Colon (tissue), 2 donors: ENCODE results near the gene HTRA2.
"Not testable (repeated sequence)": the region's sequence is repeated elsewhere in the genome, so short reads cannot be mapped to it uniquely, and the experiment has no call there.

Experiments
- FAIRE-seq: peaks from 2 replicates; lab custom pipeline; 2012; peaks lifted over from hg19 to GRCh38; lab: Jason Lieb, UNC
- donor health status: control.
- donor health status: control.

HTRA2 gene

DNA sequence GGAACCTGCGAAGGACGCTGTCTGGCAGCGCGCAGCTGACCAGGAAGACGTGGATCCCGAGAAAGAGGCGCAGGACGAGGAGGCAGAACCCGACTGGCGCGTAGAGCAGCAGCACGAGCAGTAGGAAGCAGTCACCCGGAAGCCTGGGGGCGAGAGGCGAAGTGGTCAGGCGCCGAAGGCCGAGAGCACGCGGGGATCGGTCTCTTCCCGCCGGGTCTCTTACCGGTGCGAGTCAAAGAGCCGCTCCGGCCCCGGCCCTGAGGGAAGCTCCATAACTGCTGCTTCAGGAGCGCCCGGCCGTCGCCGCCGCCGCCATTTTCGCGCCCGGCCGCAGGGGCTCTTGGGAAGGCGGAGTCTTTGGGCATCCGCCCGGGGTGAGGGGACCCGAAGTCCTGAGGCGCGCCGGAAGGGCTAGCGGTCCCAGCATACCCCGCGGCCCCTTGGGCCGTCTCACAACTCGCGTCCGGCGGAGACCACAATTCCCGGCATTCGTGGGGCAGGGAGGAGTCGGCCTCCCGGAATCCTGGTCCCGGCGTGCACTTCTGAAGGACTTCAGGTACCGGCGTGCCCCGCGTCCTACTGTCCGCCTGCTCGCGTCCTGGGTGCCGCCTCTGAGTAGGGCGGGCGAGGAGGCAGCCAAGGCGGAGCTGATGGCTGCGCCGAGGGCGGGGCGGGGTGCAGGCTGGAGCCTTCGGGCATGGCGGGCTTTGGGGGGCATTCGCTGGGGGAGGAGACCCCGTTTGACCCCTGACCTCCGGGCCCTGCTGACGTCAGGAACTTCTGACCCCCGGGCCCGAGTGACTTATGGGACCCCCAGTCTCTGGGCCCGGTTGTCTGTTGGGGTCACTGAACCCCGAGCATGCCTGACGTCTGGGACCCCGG is at the start of gene HTRA2, which contains the start of gene AUP1:
Gene HTRA2 (plus strand): TSS at position 577 of the 882 bp plus-strand sequence. CDS start 74 bp downstream, at position 651.
Gene AUP1 (minus strand): TSS at position 350 of the 882 bp plus-strand sequence. CDS start 77 bp downstream, at position 273.
- no peak for FAIRE-seq

DNA sequence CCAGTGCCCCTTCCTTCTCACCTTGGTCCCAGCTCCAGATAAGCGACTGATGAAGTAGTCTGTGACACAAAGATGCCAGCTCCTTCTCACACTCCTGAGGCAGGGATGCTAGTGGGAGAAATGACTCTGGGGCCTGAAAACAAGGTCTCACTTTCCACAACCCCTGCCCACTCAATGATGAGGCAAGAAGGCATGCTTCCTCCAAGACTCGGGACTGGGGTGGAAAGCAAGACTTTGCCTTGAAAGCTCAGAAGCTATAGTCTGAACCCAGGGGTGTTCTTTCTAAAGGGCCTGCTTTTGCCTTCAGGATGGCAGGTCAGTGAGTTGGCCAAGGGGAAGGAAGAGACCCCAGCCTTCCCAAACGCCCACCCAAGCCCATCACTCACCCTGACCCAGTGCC is 48.3 kb upstream of the HTRA2 start:
- no peak for FAIRE-seq

DNA sequence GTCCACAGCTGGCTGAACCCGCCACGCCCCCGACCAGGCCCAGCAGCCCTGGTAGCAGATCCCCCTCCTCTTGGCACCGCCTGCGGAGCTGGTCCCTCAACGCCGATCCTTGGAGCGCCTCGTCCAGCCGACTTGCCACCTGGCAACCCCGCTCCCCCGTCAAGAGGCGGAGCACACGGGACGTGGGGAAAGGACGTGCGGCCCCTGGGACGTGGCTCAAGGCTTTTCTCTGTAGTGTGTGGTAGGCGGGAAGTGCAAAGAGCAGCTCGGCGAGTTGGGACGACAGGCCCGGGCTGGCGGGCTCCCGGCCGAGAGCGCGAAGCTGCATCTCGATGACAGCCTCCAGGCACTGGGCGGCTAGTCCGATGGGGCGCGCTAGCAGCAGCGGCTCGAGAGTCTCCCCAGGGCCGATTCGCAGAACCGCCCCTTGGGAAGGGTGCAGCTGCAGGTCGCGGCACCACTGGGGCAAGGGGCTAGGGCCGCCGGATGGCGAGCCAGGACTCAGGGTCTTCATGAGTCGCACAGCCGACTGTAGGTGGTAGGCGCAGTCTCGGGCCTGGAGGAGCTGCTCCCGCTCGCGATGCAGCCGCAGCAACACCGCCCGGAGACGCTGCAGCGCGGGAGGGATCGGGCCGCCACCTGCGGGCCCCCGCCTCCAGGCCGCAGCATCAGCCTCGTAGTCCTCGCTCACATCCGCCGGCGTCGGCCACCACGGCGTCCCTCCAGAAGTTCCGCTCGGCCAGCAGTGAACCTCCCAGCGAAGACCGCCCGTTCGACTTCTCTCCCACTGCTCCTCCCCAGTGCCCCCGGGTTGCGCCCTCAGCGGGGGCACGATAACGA is 47.6 kb upstream of the HTRA2 start:
- FAIRE-seq: no peak

DNA sequence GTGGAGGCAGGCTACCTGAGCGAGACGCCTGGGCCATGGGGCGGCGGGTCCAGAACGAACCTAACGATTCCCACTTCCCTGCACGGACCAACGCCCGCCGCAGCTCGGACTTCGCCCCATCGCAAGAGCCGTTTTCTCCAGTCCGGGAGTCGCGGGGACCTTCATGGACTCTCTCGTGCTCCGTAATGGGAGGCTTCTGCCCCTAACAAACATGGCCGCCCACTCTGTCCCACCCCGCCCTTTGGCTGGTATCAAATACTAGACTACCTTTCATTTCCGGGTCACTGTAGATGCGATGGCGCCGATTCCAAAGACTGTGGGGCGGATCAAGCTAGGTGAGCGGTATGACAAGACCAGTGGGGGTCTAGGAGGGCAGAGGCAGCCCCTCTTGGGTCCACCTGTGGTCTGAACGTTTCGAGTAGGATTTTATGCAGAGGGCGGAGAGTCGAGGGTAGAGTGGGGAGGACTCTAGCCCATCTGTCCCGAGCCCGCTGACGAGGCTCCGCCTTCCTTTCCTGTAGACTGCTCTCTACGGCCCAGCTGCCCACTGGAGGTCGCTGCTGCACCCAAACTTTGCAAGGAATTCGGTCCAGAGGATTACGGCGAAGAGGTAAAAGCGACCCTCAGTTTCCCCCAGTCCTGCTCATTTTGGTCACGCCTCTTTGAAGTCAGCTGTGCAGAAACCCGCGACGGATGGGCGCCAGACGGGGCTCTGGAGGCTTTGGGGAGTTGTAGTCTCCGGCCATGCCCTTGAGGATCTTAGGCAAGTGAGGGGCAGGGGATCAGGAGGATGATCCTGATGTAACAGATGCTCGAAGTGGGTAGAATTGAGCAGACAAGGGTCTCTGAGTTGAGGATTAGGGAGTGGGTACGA is 46.7 kb upstream of the HTRA2 start, which contains the start of the genes CCDC142 and TTC31:
Gene CCDC142 (minus strand): TSS at position 198 of the 874 bp plus-strand sequence. CDS start 161 bp downstream, at position 37.
Gene TTC31 (plus strand): TSS at position 281 of the 874 bp plus-strand sequence. CDS start 15 bp downstream, at position 296.
- FAIRE-seq: no peak

DNA sequence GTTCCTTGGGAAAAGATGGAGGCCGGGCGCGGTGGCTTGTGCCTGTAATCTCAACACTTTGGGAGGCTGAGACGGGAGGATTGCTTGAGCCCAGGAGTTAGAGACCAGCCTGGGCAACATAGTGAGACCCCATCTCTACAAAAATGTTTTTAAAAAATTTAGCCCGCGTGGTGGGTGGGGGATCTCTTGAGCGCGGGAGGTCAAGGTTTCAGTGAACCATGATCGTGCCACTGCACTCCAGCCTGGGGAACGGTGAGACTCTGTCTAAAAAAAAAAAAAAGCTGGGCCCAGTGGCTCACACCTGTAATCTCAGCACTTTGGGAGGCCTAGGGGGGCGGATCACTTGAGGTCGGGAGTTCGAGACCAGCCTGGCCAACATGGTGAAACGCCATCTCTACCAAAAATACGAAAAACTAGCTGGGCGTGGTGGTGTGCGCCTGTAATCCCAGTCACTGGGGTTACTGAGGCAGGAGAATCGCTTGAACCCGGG is 46.0 kb upstream of the HTRA2 start:
- not testable (repeated sequence) for FAIRE-seq

DNA sequence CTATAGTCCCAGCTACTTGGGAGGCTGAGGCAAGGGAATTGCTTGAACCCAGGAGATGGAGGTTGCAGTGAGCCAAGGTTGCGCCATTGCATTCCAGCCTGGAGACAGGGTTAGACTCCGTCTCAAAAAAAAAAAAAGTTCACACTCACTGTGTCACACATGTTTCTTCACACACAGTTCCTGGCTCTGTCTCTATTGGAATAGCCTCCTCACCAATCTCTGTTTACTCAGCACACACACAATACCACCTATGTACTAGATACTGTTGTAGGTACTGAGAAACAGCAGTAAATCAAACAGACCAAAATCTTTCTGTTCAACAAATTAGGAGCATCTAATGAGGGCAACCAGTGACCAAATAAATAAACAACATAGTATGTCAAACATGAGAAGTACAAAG is 43.6 kb upstream of the HTRA2 start:
- FAIRE-seq: no peak

DNA sequence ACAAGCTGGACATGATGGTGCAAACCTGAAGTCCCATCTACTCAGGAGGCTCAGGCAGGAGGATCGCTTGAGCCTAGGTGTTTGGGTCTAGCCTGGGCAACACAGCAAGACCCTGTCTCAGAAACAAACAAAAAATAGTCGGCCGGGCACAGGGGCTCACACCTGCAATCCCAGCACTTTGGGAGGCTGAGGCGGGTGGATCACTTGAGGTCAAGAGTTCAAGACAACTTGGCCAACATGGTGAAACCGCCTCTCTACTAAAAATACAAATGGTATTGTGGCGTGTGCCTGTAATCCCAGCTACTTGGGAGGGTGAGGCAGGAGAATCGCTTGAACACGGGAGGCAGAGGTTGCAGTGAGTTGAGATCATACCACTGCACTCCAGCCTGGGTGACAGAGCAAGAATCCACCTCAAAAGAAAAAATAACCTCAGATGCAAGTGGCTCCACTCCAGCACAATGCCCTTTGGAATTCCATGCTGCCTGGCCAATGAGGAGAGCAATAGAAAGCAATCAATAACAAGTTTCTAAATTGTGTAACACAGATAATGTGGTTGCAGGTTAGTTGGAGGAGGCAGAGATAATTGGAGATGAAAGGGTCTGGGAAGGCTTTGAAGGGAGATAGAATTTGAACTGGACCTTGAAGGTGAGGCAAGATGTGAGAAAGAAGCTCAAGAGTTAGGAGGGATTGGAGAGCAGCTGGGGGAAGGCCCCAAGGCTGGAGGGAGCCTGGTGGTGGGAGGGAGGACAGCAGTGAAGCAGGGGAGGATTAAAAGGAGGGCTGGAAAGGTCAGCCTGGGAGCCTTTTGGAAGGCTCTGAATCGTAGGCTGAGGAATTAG is 40.9 kb upstream of the HTRA2 start:
- no peak for FAIRE-seq

DNA sequence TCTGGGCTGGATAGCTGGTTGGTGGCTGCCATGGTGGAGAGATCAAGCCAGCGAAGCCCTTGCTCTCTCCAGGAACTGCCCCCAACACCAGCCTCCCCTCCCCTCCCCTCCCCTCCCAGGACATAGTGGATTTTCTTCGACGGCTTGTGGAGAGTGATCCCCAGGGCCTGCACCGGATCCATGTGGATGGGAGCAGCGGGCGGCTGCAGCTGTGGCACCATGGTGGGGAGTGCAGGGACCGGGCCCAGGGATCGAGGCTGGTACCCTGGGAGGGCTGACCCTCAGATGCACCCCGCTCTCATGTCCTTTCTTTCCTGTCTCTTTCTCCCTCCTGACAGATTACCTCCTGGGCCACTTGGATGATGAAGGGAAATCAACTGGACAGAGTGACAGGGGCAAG is 39.8 kb upstream of the HTRA2 start:
- no peak for FAIRE-seq

DNA sequence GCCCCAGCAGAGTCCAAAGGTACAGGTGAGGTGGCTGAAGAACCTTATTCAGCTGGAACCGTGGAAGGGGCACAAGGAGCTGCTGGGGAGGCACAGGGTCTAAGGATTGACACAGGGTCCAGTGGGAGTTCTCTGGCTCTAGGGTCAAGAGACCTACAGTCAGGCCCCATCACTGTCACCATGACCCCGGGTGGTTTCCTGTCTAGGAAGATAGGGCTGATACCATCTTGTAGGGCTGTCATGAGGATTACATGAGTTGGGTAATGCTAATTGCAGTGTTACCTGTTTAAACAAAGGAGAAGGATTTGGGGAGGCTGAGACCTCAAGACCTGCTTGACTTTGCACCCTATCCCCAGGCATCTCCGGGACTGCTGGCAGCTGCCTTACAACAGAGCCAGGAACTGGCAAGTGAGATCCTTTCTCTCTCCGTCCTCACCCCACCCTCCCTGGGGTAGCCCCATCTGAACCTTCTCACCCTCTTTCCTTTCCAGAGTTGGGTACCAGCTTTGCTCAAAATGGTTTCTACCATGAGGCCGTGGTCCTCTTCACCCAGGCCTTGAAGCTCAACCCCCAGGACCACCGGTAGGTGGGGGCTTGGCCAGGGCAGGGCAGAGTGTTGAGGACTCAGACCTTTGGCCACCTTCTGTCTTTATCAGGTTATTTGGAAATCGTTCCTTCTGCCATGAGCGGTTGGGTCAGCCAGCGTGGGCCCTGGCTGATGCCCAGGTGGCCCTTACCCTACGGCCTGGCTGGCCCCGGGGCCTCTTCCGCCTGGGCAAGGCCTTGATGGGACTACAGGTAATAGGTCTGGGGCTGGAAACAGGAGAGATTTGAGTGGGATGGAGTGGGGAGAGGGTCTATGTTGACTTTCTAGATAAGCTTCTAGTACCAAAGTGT is 37.8 kb upstream of the HTRA2 start:
- FAIRE-seq: no peak

DNA sequence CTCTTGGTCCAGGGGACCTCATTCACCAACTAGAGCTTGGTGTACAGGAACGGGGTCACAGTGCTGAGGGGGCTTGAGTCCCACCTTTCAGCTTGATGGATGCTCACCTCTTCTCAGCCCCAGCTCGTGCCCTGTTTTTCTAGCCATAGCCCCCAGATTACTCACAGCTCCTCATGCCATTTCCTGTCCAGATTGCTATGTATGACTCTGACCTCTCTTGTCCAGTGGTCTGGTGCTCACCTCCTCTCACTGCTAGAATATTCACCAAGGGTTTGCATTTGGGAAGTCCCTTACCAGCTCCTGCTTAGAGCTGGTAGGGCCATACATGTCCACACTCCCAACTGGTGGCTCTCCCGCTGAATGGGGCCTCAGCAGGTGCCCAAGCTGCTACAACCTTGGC is 36.2 kb upstream of the HTRA2 start:
- no peak for FAIRE-seq

DNA sequence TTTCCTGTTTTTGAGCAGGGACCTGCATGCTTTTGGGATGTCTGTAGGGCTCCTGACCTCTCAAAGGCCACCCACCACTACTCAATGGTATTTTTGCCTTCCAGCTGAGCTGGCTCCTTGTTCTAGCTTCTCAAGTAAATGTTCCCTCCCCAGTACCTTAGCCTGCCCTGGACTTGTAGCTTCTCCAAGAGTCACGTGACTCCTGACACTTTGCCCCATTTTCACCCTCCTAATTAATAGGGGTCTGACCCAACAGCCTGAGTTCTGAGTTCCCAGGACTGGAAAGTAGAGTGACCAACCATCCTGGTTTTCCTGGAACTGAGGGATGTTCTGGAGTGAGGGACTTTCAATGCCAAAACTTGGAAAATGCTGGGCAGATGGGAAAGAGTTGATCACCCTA is 34.3 kb upstream of the HTRA2 start:
- no peak for FAIRE-seq

DNA sequence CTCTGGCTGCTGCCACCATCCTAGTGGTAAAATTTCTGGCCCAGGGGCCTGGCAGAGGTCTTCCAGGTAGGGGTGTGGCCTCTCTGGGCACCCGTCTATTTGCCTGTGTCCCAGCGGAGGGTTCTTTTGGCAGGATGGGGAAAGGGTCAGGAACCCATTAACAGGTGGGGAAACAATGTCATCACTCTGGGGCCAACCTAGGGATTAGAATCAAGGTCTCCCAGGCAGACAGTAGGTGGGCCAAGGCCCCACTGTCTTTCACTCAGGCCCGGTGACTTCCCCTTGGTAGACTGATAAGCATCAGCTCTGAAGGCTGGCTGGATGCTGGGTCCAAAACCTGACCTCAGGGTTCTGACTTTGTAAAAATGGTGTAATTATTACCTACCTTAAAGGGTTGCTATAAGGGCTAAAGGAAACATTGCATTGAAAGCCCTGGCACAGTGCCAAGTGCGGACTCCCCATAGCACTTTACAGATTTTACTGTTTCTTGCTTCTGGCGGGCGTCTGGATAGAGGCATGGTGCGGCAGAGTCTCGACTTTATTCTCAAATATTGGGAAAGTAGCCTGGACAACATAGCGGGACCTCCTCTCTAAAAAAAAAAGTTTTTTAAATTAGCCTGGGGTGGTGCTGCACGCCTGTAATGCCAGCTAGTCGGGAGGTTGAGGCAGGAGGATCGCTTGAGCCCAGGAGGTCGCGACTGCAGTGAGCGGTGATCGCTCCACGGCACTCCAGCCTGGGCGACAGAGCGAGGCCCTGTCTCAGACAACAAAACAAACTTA is 32.5 kb upstream of the HTRA2 start:
- FAIRE-seq: no peak

DNA sequence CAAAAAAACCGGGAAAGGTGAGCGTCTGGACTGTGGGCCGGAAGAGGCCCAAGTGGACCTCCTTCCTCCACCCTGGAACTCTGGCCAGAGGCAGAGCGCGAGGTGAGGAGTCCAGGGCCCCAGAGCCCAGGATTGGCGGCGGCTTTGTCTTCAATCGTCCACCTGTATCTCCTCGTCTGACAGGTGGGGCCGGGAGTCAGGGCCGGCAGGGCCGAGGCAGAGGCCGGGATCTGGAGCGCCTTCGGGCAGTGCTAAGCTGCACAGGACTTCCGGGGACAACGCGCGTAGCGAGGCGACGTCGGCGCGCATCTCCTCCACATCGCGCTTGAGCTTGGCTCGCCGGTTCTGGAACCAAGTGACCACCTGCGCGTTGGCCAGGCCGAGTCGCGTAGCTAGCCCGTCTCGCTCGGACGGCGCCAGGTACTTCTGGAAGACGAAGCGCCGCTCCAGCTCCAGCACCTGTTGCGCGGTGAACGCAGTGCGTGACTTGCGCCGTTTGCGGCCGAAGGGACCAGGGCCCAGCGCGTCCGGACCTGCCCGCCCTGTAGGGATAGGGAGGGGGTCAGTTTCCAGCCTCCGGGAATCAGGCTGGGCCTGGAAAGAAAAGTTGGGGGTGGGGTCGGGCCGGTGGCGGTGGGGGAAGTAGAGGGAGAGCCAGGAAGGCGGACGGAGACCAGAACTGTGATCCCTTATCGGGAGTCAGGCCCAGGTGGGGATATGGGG is 31.8 kb upstream of the HTRA2 start:
- no peak for FAIRE-seq

DNA sequence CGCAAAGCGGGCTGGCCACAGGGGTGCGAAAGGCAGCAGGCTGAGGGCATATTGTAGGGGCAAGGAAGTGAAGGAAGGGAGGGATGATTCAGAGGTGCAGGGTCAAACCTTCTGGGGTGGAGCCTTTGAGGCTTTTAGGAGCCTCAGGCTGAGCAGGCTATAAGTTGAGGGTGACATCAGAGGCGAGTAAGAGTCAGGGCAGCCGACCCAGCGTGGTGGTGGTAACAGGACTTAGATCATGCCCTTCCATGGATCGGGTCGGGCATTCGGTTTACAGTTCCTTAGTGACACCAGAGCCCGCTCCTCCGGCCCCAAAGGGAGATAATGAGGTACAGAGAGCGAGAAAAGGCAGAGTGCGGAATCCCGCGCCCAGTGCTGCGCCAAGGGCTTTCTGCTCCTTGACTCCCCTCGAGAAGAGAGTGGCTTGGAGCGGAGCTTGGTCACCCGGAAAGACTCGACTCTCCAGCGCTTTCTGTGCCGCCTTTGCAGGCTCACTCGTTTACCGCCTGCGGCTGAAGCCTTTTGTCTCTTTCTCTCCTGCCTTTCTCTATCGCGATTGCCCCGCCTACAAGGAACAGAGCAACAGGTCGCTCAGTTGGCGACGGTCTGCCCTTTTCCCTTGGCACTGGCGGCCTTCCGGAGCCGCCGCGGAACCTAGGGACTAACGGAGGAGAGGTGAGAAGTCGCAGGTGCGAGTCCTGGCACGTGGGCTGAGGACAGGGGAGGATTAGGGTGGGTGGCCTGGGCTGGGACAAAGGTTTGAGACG is 31.1 kb upstream of the HTRA2 start:
- FAIRE-seq: no peak

DNA sequence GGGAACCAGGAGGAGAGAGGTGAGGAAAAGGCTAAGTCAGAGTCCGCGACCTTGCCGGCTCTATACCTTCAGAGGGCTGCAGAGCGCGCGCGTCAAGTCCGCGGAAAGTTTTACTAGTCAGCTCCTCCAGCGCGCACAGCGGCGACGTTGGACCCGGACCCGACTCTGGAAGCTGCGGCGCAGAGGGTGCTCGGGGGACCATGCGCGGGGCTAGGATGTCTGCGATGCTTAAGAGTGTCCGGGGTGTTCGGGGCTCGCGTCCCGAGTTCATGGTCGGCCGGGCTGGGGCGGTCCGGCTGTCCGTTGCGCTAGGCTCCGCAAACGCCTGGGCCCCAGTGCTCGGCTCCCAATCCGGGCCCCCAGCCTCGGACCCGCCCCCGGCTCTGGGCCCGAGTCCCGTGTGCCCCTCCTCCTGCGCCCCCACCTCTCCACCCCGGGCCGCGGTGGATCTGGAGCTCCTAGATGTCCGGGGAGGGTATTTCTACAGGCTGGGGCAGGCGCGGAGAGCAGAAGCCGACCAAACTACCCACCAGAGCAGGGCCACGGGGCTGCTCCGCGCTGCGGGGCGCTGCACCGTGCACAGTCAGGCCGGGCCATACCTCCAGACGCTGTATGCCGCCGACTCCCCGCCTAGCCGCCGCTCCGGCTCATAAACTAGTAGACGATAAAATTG is 30.3 kb upstream of the HTRA2 start, which contains the start of gene LBX2:
Gene LBX2 (minus strand): TSS at position 337 of the 673 bp plus-strand sequence. CDS start 66 bp downstream, at position 271.
- no peak for FAIRE-seq

DNA sequence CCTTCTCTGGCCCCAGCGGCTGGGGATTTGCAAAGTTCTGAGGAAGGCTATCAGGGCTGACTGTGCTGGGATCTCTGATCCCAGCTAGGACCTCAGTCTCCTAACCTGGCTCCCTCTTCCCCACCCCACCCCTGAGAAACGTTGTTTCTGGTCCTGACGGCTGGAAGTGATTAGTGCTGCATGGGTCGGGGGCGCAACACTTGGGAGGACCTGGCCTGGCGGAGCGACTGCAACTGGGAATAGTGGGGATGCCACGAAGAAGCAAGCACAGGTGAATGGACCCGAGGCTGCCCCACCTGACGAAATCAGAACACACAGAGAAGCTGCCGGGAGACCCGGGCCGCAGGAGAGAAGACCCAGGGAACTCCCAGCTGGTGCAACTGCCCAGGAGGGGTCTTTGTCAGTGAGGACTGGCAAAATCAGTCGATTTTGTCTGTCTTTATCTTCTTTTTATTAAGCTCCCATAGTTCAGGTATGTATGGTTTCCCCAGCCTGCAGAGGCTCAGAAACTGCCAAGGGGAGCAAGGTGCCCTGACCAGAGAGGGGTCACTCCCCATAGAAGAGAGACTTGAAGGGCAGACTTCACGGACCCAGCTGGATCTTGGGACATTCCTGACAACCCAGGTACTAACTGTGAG is 29.7 kb upstream of the HTRA2 start:
- FAIRE-seq: no peak
